ENCODE measurements around the gene GSC.

DNA sequence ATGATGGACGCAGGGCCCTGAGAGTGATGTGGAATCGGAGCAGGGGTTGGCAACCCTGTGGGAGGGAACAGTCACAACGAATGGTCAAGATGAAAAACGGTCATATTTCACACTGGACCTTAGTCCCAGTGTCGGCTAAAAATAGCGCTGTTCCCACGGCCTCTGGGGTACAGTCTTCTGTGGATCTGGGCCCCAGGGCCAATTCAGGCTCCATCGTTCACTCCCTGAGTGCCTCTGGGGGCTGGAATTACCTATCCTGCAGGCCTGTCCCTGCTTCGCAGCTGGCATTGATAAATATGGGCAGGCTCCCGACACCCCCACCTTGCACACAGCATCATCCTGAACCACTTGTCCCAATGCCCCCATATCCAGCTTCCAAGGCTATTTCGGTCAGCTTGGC is 18.6 kb downstream of the GSC start:
- TF ChIP-seq, protein P1, sequence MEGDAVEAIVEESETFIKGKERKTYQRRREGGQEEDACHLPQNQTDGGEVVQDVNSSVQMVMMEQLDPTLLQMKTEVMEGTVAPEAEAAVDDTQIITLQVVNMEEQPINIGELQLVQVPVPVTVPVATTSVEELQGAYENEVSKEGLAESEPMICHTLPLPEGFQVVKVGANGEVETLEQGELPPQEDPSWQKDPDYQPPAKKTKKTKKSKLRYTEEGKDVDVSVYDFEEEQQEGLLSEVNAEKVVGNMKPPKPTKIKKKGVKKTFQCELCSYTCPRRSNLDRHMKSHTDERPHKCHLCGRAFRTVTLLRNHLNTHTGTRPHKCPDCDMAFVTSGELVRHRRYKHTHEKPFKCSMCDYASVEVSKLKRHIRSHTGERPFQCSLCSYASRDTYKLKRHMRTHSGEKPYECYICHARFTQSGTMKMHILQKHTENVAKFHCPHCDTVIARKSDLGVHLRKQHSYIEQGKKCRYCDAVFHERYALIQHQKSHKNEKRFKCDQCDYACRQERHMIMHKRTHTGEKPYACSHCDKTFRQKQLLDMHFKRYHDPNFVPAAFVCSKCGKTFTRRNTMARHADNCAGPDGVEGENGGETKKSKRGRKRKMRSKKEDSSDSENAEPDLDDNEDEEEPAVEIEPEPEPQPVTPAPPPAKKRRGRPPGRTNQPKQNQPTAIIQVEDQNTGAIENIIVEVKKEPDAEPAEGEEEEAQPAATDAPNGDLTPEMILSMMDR (IDR thresholded peaks at IDR 0.05; ENCODE audit: low read depth, low read length): no peak
- no peak for TF ChIP-seq EZH2phosphoT487 (IDR thresholded peaks at IDR 0.05; ENCODE audit: low read depth)
